ENCODE measurements around the gene MOB3A. TPM values are rescaled to one million over a fixed set of nuclear protein-coding genes. Genes with fewer than 3 reads are reported as not detected.

The MOB3A gene
- total RNA-seq, 1 donor from 2014 or later: 12.0 TPM

DNA sequence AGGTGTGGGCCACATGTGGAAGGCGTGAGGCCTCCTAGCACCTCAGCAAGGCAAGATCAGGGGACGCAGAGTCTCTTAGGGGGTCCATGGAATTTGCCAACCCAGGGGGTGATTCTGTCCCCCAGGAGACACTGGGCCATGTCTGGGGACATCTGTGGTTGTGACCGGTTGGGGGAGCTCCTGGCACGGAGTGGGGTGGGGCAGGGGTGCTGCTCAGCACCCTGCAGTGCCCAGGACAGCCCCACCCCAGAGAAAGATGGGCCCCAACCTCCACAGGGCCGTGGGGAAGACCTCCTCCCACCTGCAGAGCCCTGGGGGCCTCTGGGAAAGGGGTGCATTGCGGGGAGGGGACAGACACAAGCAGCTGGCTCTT lies 49.1 kb downstream of the MOB3A start:
- H3K36me3 ChIP-seq (ENCODE audit: control insufficient read depth in 3 of 3, insufficient read depth in 3 of 3, low read length in 3 of 3): peaks cover 21 to 44% (median 24%) of the 10 kb centered on the region in 3 donors
- peak overlapping the region; percentile 96 for H3K27ac ChIP-seq (ENCODE audit: low read depth, low read length)
- no peaks in the 10 kb centered on the region for H3K27me3 ChIP-seq (ENCODE audit: control insufficient read depth in 3 of 3, insufficient read depth in 3 of 3, low read length in 3 of 3)
- peak overlapping the region in 2 of 3 donors; percentile 52 to 90 for H3K4me3 ChIP-seq (ENCODE audit: low read length in 3 of 3)
- no peaks in the 10 kb centered on the region for H3K9me3 ChIP-seq (ENCODE audit: control insufficient read depth in 3 of 3, low read length in 3 of 3)
- H3K4me1 ChIP-seq (ENCODE audit: control insufficient read depth in 3 of 3, insufficient read depth in 3 of 3, low read length in 3 of 3): peaks cover 84 to 88% (median 86%) of the 10 kb centered on the region in 3 donors
- H3K9ac ChIP-seq (ENCODE audit: low read depth in 1 of 3, low read length in 3 of 3): peak overlapping the region; percentile 57 to 99 (median 93)

DNA sequence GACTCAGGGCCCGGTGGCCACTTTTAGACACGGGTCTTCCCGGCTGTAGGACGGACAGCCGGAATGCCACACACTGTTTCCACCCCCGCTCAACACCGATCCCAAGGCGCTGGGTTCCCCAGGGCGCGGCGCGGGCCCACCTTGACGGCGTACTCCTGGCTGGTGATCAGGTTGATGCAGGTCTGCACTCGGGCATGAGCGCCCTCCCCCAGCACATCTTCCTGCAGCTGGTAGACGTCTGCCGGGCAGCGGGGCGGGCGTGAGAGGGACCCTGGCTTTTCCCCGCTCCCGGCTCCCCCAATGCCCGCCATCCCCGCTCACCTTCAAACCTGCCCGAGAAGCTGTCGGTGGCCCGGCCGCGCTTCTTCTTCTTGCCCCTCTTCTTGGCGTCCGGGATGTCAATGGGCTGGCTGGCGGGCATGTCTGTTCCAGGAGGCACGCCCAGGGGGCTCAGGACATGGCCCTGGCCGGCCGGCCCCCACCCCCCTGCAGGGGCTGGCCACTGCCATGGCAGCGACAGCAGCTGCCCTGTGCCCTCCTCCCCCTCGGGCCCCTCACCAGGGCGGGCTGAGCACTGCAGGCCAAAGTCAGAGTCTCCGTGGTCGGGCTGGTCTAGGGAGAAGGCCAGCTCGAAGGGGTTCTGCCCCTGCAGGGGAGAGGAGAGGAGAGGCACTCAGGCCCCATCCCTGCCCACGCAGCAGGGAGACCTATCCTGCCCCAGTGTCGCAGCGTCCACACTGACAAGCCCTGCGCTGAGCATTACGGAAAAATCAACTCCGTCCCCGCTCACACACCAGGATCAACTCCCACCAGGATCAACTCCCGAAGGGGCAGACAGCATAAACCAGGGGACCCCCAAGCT lies 49.8 kb downstream of the MOB3A start:
- Histone ChIP-seq H3K27ac (ENCODE audit: low read depth, low read length) (peak overlapping the region; percentile 96), H3K4me3 (ENCODE audit: low read length in 3 of 3) (peak overlapping the region in 2 of 3 donors; percentile 52), H3K9ac (ENCODE audit: low read depth in 1 of 3, low read length in 3 of 3) (peak overlapping the region; percentile 57 to 99 (median 93)), H3K36me3 (ENCODE audit: control insufficient read depth in 3 of 3, insufficient read depth in 3 of 3, low read length in 3 of 3) (peaks cover 24 to 49% (median 25%) of the 10 kb centered on the region in 3 donors), H3K27me3 (ENCODE audit: control insufficient read depth in 3 of 3, insufficient read depth in 3 of 3, low read length in 3 of 3) (no peaks in the 10 kb centered on the region), H3K9me3 (ENCODE audit: control insufficient read depth in 3 of 3, low read length in 3 of 3) (no peaks in the 10 kb centered on the region), H3K4me1 (ENCODE audit: control insufficient read depth in 3 of 3, insufficient read depth in 3 of 3, low read length in 3 of 3) (peaks cover 81 to 86% (median 83%) of the 10 kb centered on the region in 3 donors)

DNA sequence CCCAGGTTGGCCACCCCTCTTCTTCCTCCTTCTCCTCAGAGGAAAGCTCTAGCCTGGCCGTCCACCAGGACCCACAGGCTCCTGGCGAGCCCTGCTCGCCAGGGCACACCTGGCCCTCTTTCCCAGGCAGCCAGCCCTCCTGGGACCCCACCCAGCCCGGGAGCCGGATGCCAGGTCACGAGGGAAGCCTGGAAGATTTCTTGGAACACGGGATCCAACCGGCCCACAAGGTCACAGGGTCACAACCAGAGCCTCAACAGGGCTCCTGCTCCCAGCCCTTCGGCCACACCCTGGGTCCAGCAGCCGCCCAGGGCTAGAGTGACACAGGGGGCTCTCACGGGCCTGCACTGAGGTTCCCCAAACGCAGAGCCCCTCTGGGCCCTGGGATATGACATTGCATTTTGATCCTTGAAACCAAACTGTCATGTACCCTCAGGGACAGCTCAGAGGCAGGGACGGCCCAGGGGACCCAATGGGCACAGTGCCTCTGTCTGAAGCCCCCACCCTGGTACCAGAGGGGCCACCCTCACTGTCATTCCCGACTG lies 50.6 kb downstream of the MOB3A start:
- Histone ChIP-seq H3K9me3 (ENCODE audit: control insufficient read depth in 3 of 3, low read length in 3 of 3) (no peaks in the 10 kb centered on the region), H3K4me3 (ENCODE audit: low read length in 3 of 3) (peak overlapping the region; percentile 9 to 58 (median 43)), H3K27me3 (ENCODE audit: control insufficient read depth in 3 of 3, insufficient read depth in 3 of 3, low read length in 3 of 3) (no peaks in the 10 kb centered on the region), H3K9ac (ENCODE audit: low read depth in 1 of 3, low read length in 3 of 3) (peak overlapping the region; percentile 47 to 99 (median 93)), H3K4me1 (ENCODE audit: control insufficient read depth in 3 of 3, insufficient read depth in 3 of 3, low read length in 3 of 3) (peaks cover 88 to 93% (median 90%) of the 10 kb centered on the region in 3 donors), H3K27ac (ENCODE audit: low read depth, low read length) (peak overlapping the region; percentile 96), H3K36me3 (ENCODE audit: control insufficient read depth in 3 of 3, insufficient read depth in 3 of 3, low read length in 3 of 3) (peaks cover 31 to 56% (median 32%) of the 10 kb centered on the region in 3 donors)

- H3K27ac ChIP-seq (ENCODE audit: low read depth, low read length): peak overlapping the region; percentile 96
- peak overlapping the region; percentile 1 to 58 (median 43) for H3K4me3 ChIP-seq (ENCODE audit: low read length in 3 of 3)
- H3K36me3 ChIP-seq (ENCODE audit: control insufficient read depth in 3 of 3, insufficient read depth in 3 of 3, low read length in 3 of 3): peaks cover 33 to 53% (median 33%) of the 10 kb centered on the region in 3 donors
- H3K9me3 ChIP-seq (ENCODE audit: control insufficient read depth in 3 of 3, low read length in 3 of 3): no peaks in the 10 kb centered on the region
- H3K9ac ChIP-seq (ENCODE audit: low read depth in 1 of 3, low read length in 3 of 3): peak overlapping the region; percentile 14 to 99 (median 93)
- peaks cover 94 to 97% (median 96%) of the 10 kb centered on the region in 3 donors for H3K4me1 ChIP-seq (ENCODE audit: control insufficient read depth in 3 of 3, insufficient read depth in 3 of 3, low read length in 3 of 3)
- no peaks in the 10 kb centered on the region for H3K27me3 ChIP-seq (ENCODE audit: control insufficient read depth in 3 of 3, insufficient read depth in 3 of 3, low read length in 3 of 3)
Measured at GRCh38 chr19:2044709-2045500, 51.2 kb downstream of the MOB3A start.

GRCh38 chr19:2043961-2044708 lies 52.0 kb downstream of the MOB3A start:
- no peaks in the 10 kb centered on the region for H3K9me3 ChIP-seq (ENCODE audit: control insufficient read depth in 3 of 3, low read length in 3 of 3)
- H3K4me3 ChIP-seq (ENCODE audit: low read length in 3 of 3): peak overlapping the region; percentile 1 to 58 (median 43)
- H3K27me3 ChIP-seq (ENCODE audit: control insufficient read depth in 3 of 3, insufficient read depth in 3 of 3, low read length in 3 of 3): no peaks in the 10 kb centered on the region
- H3K9ac ChIP-seq (ENCODE audit: low read depth in 1 of 3, low read length in 3 of 3): peak overlapping the region; percentile 14 to 99 (median 93)
- peaks cover 33 to 54% (median 33%) of the 10 kb centered on the region in 3 donors for H3K36me3 ChIP-seq (ENCODE audit: control insufficient read depth in 3 of 3, insufficient read depth in 3 of 3, low read length in 3 of 3)
- H3K27ac ChIP-seq (ENCODE audit: low read depth, low read length): peak overlapping the region; percentile 96
- H3K4me1 ChIP-seq (ENCODE audit: control insufficient read depth in 3 of 3, insufficient read depth in 3 of 3, low read length in 3 of 3): peaks cover 94 to 97% (median 97%) of the 10 kb centered on the region in 3 donors

GRCh38 chr19:2043251-2043641 lies 52.9 kb downstream of the MOB3A start:
- peak overlapping the region; percentile 75 to 99 (median 77) for H3K9ac ChIP-seq (ENCODE audit: low read depth in 1 of 3, low read length in 3 of 3)
- H3K4me3 ChIP-seq (ENCODE audit: low read length in 3 of 3): peak overlapping the region; percentile 13 to 56 (median 43)
- H3K36me3 ChIP-seq (ENCODE audit: control insufficient read depth in 3 of 3, insufficient read depth in 3 of 3, low read length in 3 of 3): peaks cover 33 to 58% (median 41%) of the 10 kb centered on the region in 3 donors
- H3K27me3 ChIP-seq (ENCODE audit: control insufficient read depth in 3 of 3, insufficient read depth in 3 of 3, low read length in 3 of 3): no peaks in the 10 kb centered on the region
- H3K4me1 ChIP-seq (ENCODE audit: control insufficient read depth in 3 of 3, insufficient read depth in 3 of 3, low read length in 3 of 3): peaks cover 88 to 95% (median 91%) of the 10 kb centered on the region in 3 donors
- H3K27ac ChIP-seq (ENCODE audit: low read depth, low read length): peak overlapping the region; percentile 96
- H3K9me3 ChIP-seq (ENCODE audit: control insufficient read depth in 3 of 3, low read length in 3 of 3): no peaks in the 10 kb centered on the region

DNA sequence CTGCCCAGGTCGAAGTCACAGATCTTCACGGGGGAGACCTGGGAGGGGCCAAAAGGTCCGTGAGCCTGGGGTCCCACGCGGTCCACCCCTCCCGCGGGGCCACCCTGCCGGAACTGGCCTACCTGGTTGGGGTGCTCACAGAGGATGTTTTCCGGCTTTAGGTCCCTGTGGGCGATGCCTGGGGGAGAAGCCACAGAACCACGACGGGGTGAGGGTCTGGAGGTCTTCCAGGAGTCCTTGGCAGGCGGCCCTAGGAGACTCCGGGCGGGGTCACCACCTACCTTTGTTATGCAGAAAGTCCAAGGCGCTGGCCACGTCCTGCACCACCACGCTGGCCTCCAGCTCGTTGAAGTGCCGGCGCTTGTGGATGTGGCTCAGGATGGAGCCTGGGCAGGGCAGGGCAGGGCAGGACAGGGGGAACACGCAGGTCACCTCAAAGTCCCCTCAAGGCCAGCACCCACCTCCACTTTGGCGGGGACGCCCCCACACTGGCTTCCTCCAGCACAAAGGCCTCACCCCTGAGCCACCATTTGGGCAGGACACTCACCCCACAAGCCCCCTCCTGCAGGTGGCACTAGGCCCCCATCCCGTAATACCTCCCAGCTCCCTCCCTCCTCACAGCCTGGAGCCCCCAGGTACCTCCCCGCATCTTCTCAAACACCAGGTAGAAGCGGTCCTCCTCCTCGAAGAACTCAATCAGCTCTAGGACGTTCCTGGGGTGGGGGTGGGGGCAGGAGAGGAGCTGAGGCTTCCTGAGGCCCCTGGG lies 53.5 kb downstream of the MOB3A start:
- H3K27ac ChIP-seq (ENCODE audit: low read depth, low read length): peak overlapping the region; percentile 96
- H3K9ac ChIP-seq (ENCODE audit: low read depth in 1 of 3, low read length in 3 of 3): peak overlapping the region; percentile 75 to 99 (median 77)
- H3K4me1 ChIP-seq (ENCODE audit: control insufficient read depth in 3 of 3, insufficient read depth in 3 of 3, low read length in 3 of 3): peaks cover 83 to 89% (median 85%) of the 10 kb centered on the region in 3 donors
- no peaks in the 10 kb centered on the region for H3K27me3 ChIP-seq (ENCODE audit: control insufficient read depth in 3 of 3, insufficient read depth in 3 of 3, low read length in 3 of 3)
- peak overlapping the region; percentile 43 to 56 (median 56) for H3K4me3 ChIP-seq (ENCODE audit: low read length in 3 of 3)
- H3K36me3 ChIP-seq (ENCODE audit: control insufficient read depth in 3 of 3, insufficient read depth in 3 of 3, low read length in 3 of 3): peaks cover 33 to 56% (median 41%) of the 10 kb centered on the region in 3 donors
- H3K9me3 ChIP-seq (ENCODE audit: control insufficient read depth in 3 of 3, low read length in 3 of 3): no peaks in the 10 kb centered on the region

GRCh38 chr19:2041683-2042484 lies 54.2 kb downstream of the MOB3A start:
- Histone ChIP-seq H3K4me1 (ENCODE audit: control insufficient read depth in 3 of 3, insufficient read depth in 3 of 3, low read length in 3 of 3) (peaks cover 75 to 84% (median 78%) of the 10 kb centered on the region in 3 donors), H3K36me3 (ENCODE audit: control insufficient read depth in 3 of 3, insufficient read depth in 3 of 3, low read length in 3 of 3) (peaks cover 32 to 54% (median 41%) of the 10 kb centered on the region in 3 donors), H3K4me3 (ENCODE audit: low read length in 3 of 3) (peak overlapping the region; percentile 54 to 80 (median 66)), H3K9ac (ENCODE audit: low read depth in 1 of 3, low read length in 3 of 3) (peak overlapping the region; percentile 82 to 99 (median 92)), H3K9me3 (ENCODE audit: control insufficient read depth in 3 of 3, low read length in 3 of 3) (no peaks in the 10 kb centered on the region), H3K27me3 (ENCODE audit: control insufficient read depth in 3 of 3, insufficient read depth in 3 of 3, low read length in 3 of 3) (no peaks in the 10 kb centered on the region), H3K27ac (ENCODE audit: low read depth, low read length) (peak overlapping the region; percentile 98)
